H9 (cell line): ENCODE measurements around the gene SORCS2. TPM values are rescaled to one million over a fixed set of nuclear protein-coding genes. Genes with fewer than 3 reads are reported as not detected.
A peak's percentile ranks its signal among the peaks of the same experiment; 100 is the strongest.

ENCODE experiments used
- DNase-seq: peaks from one replicate; pipeline ENCODE4 v3.0.0-alpha.2; 2017
- H2AFZ ChIP-seq: one replicate; pipeline ENCODE4 v1.6.1; 2013; ENCODE audit warnings: mild to moderate bottlenecking, low read length, control low read depth, moderate library complexity
- H2AK5ac ChIP-seq: 2 replicates; pipeline ENCODE4 v1.6.1; 2013; ENCODE audit warnings: low read length, control low read depth, mixed read lengths; ENCODE audit not compliant: insufficient read length
- H2BK120ac ChIP-seq: one replicate; pipeline ENCODE4 v1.6.1; 2013; ENCODE audit warnings: low read depth, mild to moderate bottlenecking, low read length, control low read depth, inconsistent platforms; ENCODE audit not compliant: poor library complexity, severe bottlenecking
- H2BK12ac ChIP-seq: 2 replicates; pipeline ENCODE4 v1.6.1; 2013; ENCODE audit warnings: low read length, control low read depth, mixed read lengths, low read depth; ENCODE audit not compliant: insufficient read length
- H2BK15ac ChIP-seq: 2 replicates; pipeline ENCODE4 v1.6.1; 2013; ENCODE audit warnings: low read depth, low read length, control low read depth
- H2BK20ac ChIP-seq: one replicate; pipeline ENCODE4 v1.6.1; 2013; ENCODE audit warnings: low read depth, mild to moderate bottlenecking, low read length, control low read depth, inconsistent platforms; ENCODE audit not compliant: poor library complexity, severe bottlenecking
- H2BK5ac ChIP-seq: 2 replicates; pipeline ENCODE4 v1.6.1; 2013; ENCODE audit warnings: low read length, control low read depth, mixed read lengths; ENCODE audit not compliant: insufficient read length
- H3K14ac ChIP-seq: 2 replicates; pipeline ENCODE4 v1.6.1; 2013; ENCODE audit warnings: low read length, control low read depth; ENCODE audit not compliant: insufficient read depth
- H3K18ac ChIP-seq: 2 replicates; pipeline ENCODE4 v1.6.1; 2013; ENCODE audit warnings: low read depth, mild to moderate bottlenecking, mixed read lengths, low read length, control low read depth; ENCODE audit not compliant: insufficient read length
- H3K23ac ChIP-seq: 2 replicates; pipeline ENCODE4 v1.6.1; 2013; ENCODE audit warnings: low read length, control low read depth, mixed read lengths, low read depth; ENCODE audit not compliant: insufficient read length
- H3K23me2 ChIP-seq: 2 replicates; pipeline ENCODE4 v1.6.1; 2013; ENCODE audit warnings: low read depth, mild to moderate bottlenecking, mixed read lengths, low read length, control low read depth; ENCODE audit not compliant: insufficient read length, poor library complexity, severe bottlenecking
- H3K27ac ChIP-seq: 2 replicates; pipeline ENCODE4 v1.5.1; 2013; ENCODE audit warnings: low read length, control low read depth, mixed read lengths, low read depth; ENCODE audit not compliant: insufficient read length
- H3K27me3 ChIP-seq: 2 replicates; pipeline ENCODE4 v1.6.1; 2013; ENCODE audit warnings: low read length, control low read depth, inconsistent platforms; ENCODE audit not compliant: insufficient read depth
- H3K4ac ChIP-seq: 2 replicates; pipeline ENCODE4 v1.6.1; 2013; ENCODE audit warnings: low read depth, mild to moderate bottlenecking, control low read depth, inconsistent platforms, low read length, moderate library complexity
- H3K4me1 ChIP-seq: 2 replicates; pipeline ENCODE4 v1.6.1; 2013; ENCODE audit warnings: low read length, control low read depth, inconsistent platforms; ENCODE audit not compliant: insufficient read depth
- H3K4me2 ChIP-seq: 2 replicates; pipeline ENCODE4 v1.6.1; 2013; ENCODE audit warnings: low read length, control low read depth, mixed read lengths; ENCODE audit not compliant: insufficient read length, insufficient read depth
- H3K56ac ChIP-seq: 2 replicates; pipeline ENCODE4 v1.6.1; 2013; ENCODE audit warnings: low read depth, mild to moderate bottlenecking, mixed read lengths, low read length, control low read depth; ENCODE audit not compliant: insufficient read length
- H3K79me1 ChIP-seq: 2 replicates; pipeline ENCODE4 v1.6.1; 2013; ENCODE audit warnings: low read depth, mild to moderate bottlenecking, moderate library complexity, low read length, control low read depth, inconsistent platforms; ENCODE audit not compliant: insufficient read depth, poor library complexity, severe bottlenecking
- H3K79me2 ChIP-seq: 2 replicates; pipeline ENCODE4 v1.6.1; 2013; ENCODE audit warnings: low read length, control low read depth, inconsistent platforms; ENCODE audit not compliant: insufficient read depth
- H3K9ac ChIP-seq: 2 replicates; pipeline ENCODE4 v1.6.1; 2013; ENCODE audit warnings: low read length, control low read depth, mixed read lengths; ENCODE audit not compliant: insufficient read length; ENCODE audit errors: extremely low read depth
- H3K9me3 ChIP-seq: one replicate; pipeline ENCODE4 v1.6.1; 2013; ENCODE audit warnings: low read depth, low read length, inconsistent platforms; ENCODE audit not compliant: control insufficient read depth
- H3T11ph ChIP-seq: one replicate; pipeline ENCODE4 v1.6.1; 2013; ENCODE audit warnings: mild to moderate bottlenecking, low read length, control low read depth, inconsistent platforms
- H4K20me1 ChIP-seq: one replicate; pipeline ENCODE4 v1.6.1; 2013; ENCODE audit not compliant: control insufficient read depth, insufficient read length, insufficient read depth
- H4K5ac ChIP-seq: 2 replicates; pipeline ENCODE4 v1.6.1; 2013; ENCODE audit warnings: low read depth, mild to moderate bottlenecking, mixed read lengths, low read length, control low read depth; ENCODE audit not compliant: insufficient read length
- H4K8ac ChIP-seq: replicated peaks from 2 replicates; pipeline ENCODE4 v1.6.1; 2013; ENCODE audit warnings: low read length, control low read depth, mixed read lengths, low read depth; ENCODE audit not compliant: insufficient read length
- H4K91ac ChIP-seq: 2 replicates; pipeline ENCODE4 v1.6.1; 2013; ENCODE audit warnings: low read depth, mild to moderate bottlenecking, moderate library complexity, mixed read lengths, low read length, control low read depth; ENCODE audit not compliant: insufficient read length
- H3K27ac Mint-ChIP-seq, 3 experiments: 2 replicates in 2 of 3; 3 replicates in 1 of 3; pipeline ENCODE4 v1.8.0; 2020 to 2021; ENCODE audit warnings: mixed read lengths in 3 of 3, mild to moderate bottlenecking in 1 of 3, moderate library complexity in 1 of 3
- H3K27me3 Mint-ChIP-seq: 2 replicates; pipeline ENCODE4 v1.8.0; 2021; ENCODE audit warnings: low read depth, mild to moderate bottlenecking, moderate library complexity, mixed read lengths
- H3K36me3 Mint-ChIP-seq, 3 experiments: 2 replicates in 2 of 3; 3 replicates in 1 of 3; pipeline ENCODE4 v1.8.0; 2020 to 2021; ENCODE audit warnings: low read depth in 3 of 3, mixed read lengths in 3 of 3; ENCODE audit not compliant: insufficient read depth in 1 of 3
- H3K4me1 Mint-ChIP-seq, 2 experiments: 2 replicates each; pipeline ENCODE4 v1.8.0; 2020; ENCODE audit warnings: mixed read lengths in 2 of 2
- H3K4me3 Mint-ChIP-seq, 2 experiments: 2 replicates in 1 of 2; 3 replicates in 1 of 2; pipeline ENCODE4 v1.8.0; 2020 to 2021; ENCODE audit warnings: mild to moderate bottlenecking in 2 of 2, mixed read lengths in 2 of 2, moderate library complexity in 1 of 2
- H3K9me3 Mint-ChIP-seq, 2 experiments: 2 replicates in 1 of 2; 3 replicates in 1 of 2; pipeline ENCODE4 v1.8.0; 2020; ENCODE audit warnings: mild to moderate bottlenecking in 2 of 2, mixed read lengths in 2 of 2, moderate library complexity in 1 of 2
- WGBS: extraction: QIAGEN DNeasy Blood & Tissue Kit; methylation state at CpG from one replicate; pipeline ENCODE4 v1.1.7; 2013; ENCODE audit warnings: missing lambda C conversion rate, low lambda C conversion rate, mixed read lengths; ENCODE audit not compliant: insufficient read length; ENCODE audit errors: extremely low coverage; 5-methylcytosine and 5-hydroxymethylcytosine counted together
- total RNA-seq: library from RNA; stranded (reverse); gene quantifications from 2 replicates; pipeline ENCODE4 v1.2.1, GENCODE V29; 2021
- TF ChIP-seq, protein P1 (sequence below): fragments of 200-600 bp; sonication (generic); conservative IDR thresholded peaks from 3 replicates; pipeline ENCODE4 v1.8.0; 2021; ENCODE audit warnings: antibody characterized with exemption, mild to moderate bottlenecking

Gene SORCS2
- total RNA-seq, 1 experiment from 2014 or later = 0.57 TPM

DNA sequence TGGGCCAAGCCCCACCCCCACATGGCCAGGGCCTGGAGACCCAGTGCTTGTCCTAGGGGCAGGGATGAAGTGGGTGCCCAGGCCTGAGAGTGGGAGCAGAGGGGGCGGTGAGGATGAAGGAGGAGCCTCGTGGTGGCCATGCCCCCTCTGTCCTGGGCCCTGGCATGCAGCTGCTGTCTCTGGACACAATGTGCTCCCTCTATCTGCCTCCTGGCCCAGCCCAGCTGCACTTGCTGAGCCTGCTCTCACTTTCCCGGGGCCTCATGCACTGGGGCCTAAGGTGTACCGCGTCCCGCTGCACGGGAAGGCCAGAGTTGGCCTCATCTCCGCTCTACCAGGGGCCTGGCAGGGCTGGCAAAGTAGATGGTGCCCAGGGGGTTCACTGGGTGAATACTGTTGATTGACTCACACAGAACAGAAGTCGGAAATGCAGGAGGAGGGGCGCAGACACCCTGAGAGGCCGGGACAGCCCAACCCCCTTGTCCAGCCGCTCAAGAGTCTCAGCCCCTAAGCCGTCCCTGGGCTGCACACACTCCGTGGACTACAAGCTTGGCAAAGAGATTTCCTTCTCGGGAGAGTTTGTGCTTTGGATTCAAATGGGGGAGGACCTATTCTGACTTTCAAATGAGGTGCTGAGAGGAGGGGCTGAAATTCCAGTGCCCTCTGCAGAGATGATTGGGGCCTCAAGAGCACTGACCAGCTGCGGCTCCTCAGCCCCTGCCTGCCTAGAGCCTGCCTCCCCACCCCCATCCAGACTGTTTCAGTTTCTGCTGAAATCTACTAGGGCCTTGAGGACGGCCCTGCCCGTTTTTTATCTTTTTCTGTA lies 130.0 kb downstream of the SORCS2 start:
- H3T11ph ChIP-seq = no peak overlapping the region
- DNase-seq = peak; percentile 49
- peak overlapping the region in 2 of 3 experiments; percentile 57 to 62; a peak in 3 of 7 replicates for H3K27ac Mint-ChIP-seq
- H3K4me1 ChIP-seq = no peaks in the 10 kb centered on the region; the same call in none of the 2 replicates
- no peak overlapping the region for H2AFZ ChIP-seq
- no peaks in the 10 kb centered on the region for H4K20me1 ChIP-seq
- H2BK20ac ChIP-seq = no peak overlapping the region
- peaks cover 8 to 17% of the 10 kb centered on the region in 2 experiments for H3K4me1 Mint-ChIP-seq
- no peak overlapping the region for H3K4ac ChIP-seq
- no peaks in the 10 kb centered on the region for H3K79me2 ChIP-seq
- no peak overlapping the region; the same call in 1 of the 2 replicates for H3K14ac ChIP-seq
- H3K23me2 ChIP-seq = no peaks in the 10 kb centered on the region
- TF ChIP-seq, protein P1, sequence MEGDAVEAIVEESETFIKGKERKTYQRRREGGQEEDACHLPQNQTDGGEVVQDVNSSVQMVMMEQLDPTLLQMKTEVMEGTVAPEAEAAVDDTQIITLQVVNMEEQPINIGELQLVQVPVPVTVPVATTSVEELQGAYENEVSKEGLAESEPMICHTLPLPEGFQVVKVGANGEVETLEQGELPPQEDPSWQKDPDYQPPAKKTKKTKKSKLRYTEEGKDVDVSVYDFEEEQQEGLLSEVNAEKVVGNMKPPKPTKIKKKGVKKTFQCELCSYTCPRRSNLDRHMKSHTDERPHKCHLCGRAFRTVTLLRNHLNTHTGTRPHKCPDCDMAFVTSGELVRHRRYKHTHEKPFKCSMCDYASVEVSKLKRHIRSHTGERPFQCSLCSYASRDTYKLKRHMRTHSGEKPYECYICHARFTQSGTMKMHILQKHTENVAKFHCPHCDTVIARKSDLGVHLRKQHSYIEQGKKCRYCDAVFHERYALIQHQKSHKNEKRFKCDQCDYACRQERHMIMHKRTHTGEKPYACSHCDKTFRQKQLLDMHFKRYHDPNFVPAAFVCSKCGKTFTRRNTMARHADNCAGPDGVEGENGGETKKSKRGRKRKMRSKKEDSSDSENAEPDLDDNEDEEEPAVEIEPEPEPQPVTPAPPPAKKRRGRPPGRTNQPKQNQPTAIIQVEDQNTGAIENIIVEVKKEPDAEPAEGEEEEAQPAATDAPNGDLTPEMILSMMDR = no peak
- H3K18ac ChIP-seq = peak overlapping the region; percentile 1
- no peak overlapping the region for H4K91ac ChIP-seq
- no peak overlapping the region for H3K4me3 Mint-ChIP-seq
- no peak overlapping the region for H3K27ac ChIP-seq
- H3K9me3 Mint-ChIP-seq = peaks cover 0 to 3% of the 10 kb centered on the region in 2 experiments; a peak in 2 of 5 replicates
- H4K8ac ChIP-seq = no peak overlapping the region
- H3K36me3 Mint-ChIP-seq = no peaks in the 10 kb centered on the region
- no peak overlapping the region for H2BK120ac ChIP-seq
- H3K56ac ChIP-seq = no peak overlapping the region
- no peak overlapping the region for H3K9ac ChIP-seq
- H3K4me2 ChIP-seq = no peak overlapping the region
- no peaks in the 10 kb centered on the region for H3K27me3 ChIP-seq
- H3K27me3 Mint-ChIP-seq = no peaks in the 10 kb centered on the region
- no peak overlapping the region for H4K5ac ChIP-seq
- H2BK12ac ChIP-seq = no peak overlapping the region
- no peak overlapping the region for H2BK5ac ChIP-seq
- no peaks in the 10 kb centered on the region for H3K9me3 ChIP-seq
- no peak overlapping the region for H3K23ac ChIP-seq
- H3K79me1 ChIP-seq = no peaks in the 10 kb centered on the region
- no peak overlapping the region for H2AK5ac ChIP-seq
- no peak overlapping the region for H2BK15ac ChIP-seq
- WGBS = no CpG with 5 or more reads among the region's 18 CpGs
